ENCODE measurements around the gene PIAS1. TPM values are rescaled to one million over a fixed set of nuclear protein-coding genes. Genes with fewer than 3 reads are reported as not detected.

The PIAS1 gene
- total and polyA plus RNA-seq, 9 of the 15 experiments (the other 6 are each of a cell fraction or from before 2014, with no cell fraction given) = 18.0 to 59.1 (median 28.5) TPM

DNA sequence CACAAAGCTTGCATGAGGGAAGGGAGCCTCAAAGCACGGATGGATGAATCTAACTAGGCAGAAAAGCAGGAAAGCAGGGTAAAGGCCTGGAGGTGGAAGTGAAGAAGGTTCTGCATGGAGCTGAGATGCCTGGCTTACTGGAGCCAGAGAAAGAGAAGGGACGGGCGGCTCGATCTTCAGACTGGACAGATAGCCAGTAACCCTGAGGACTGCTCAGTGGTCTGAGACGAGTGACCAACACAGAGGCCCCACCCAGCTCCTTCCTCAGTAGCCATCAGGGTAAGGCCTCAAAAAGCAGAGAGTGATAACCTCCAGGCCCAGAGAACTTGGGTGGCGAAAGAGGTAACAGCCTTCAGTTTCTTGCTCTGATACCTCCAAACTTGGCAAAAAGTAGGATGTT lies 169.1 kb downstream of the PIAS1 start:
- peaks cover 18% of the 10 kb centered on the region for H4K20me1 ChIP-seq (replicated peaks; ENCODE audit: control insufficient read depth, insufficient read depth, low read length)
- H3K4me3 ChIP-seq = no peak overlapping the region
- POLR2A ChIA-PET = interaction anchor here (0.6 kb wide), 1 partner anchor 18 kb away, joined by 4 read pairs; no protein-coding TSS in a partner anchor
- H3K9me1 ChIP-seq (ENCODE audit: control insufficient read depth, insufficient read depth, low read length) = peaks cover 17% of the 10 kb centered on the region
- peaks cover 24 to 32% of the 10 kb centered on the region in 2 experiments; a peak in 4 of 5 replicates for H3K4me1 ChIP-seq (replicated peaks in 1 of 2; ENCODE audit: control insufficient read depth in 2 of 2, insufficient read depth in 2 of 2, low read length in 2 of 2)
- DNase-seq (ENCODE audit: extremely low read depth in 1 of 4, low spot score in 3 of 4) (peak in 2 of 4 experiments; percentile 4 to 5), FAIRE-seq (no peak), ATAC-seq (peak; percentile 17)
- peak overlapping the region; percentile 18; the same call in 1 of the 2 replicates for H3K4me2 ChIP-seq (ENCODE audit: insufficient read depth, low read length)
- peaks cover 48% of the 10 kb centered on the region for H3K36me3 ChIP-seq (ENCODE audit: control insufficient read depth, insufficient read depth, low read length)
- no TSS peak for BruUV-seq (replicated peaks)
- no peaks in the 10 kb centered on the region for H3K9me3 ChIP-seq (replicated peaks; ENCODE audit: control insufficient read depth, insufficient read depth, low read depth, low read length)
- intact Hi-C loops (cut with micrococcal nuclease) (no loop called here), in situ Hi-C loops (cut with MboI) (no loop called here)
- WGBS (ENCODE audit: insufficient coverage, low coverage, missing lambda C conversion rate) = 72% methylated on average over 6 of the region's 6 CpGs
- peak overlapping the region in 1 of 2 experiments; percentile 74; a peak in 1 of 4 replicates for H3K9ac ChIP-seq (ENCODE audit: insufficient read depth in 1 of 2, low read depth in 2 of 2, low read length in 2 of 2)
- H3K27ac ChIP-seq (ENCODE audit: extremely low read depth, low read depth, low read length) = peak overlapping the region; percentile 36; the same call in 1 of the 3 replicates
- CTCF ChIA-PET (ENCODE audit: low intra/inter-chr PET ratio) = no interaction called here
- H2AFZ ChIP-seq (ENCODE audit: low read depth, low read length) = no peak overlapping the region
- H3K79me2 ChIP-seq (ENCODE audit: control insufficient read depth, insufficient read depth, low read length) = peaks cover 80% of the 10 kb centered on the region
- H3K27me3 ChIP-seq (ENCODE audit: control insufficient read depth in 2 of 2, insufficient read depth in 2 of 2, low read length in 2 of 2) = no peaks in the 10 kb centered on the region
- TF ChIP-seq, protein P1, sequence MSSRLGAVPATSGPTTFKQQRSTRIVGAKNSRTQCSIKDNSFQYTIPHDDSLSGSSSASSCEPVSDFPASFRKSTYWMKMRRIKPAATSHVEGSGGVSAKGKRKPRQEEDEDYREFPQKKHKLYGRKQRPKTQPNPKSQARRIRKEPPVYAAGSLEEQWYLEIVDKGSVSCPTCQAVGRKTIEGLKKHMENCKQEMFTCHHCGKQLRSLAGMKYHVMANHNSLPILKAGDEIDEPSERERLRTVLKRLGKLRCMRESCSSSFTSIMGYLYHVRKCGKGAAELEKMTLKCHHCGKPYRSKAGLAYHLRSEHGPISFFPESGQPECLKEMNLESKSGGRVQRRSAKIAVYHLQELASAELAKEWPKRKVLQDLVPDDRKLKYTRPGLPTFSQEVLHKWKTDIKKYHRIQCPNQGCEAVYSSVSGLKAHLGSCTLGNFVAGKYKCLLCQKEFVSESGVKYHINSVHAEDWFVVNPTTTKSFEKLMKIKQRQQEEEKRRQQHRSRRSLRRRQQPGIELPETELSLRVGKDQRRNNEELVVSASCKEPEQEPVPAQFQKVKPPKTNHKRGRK (tag; IDR thresholded peaks at IDR 0.05) = no peak
- no peak for TF ChIP-seq WHSC1 (IDR thresholded peaks at IDR 0.05; ENCODE audit: low read length)
- no peak for TF ChIP-seq TFAM (CRISPR knock-in tag; conservative IDR thresholded peaks at IDR 0.05)
- TF ChIP-seq MYC (IDR thresholded peaks at IDR 0.05; ENCODE audit: low read depth, low read length) = no peak
- TF ChIP-seq MYC (CRISPR knock-in tag; IDR thresholded peaks at IDR 0.05; ENCODE audit: borderline replicate concordance, low read depth) = no peak
- no peak for TF ChIP-seq JUND (IDR thresholded peaks at IDR 0.05; ENCODE audit: borderline replicate concordance, low read depth, low read length)
- no peak for TF ChIP-seq JUND (tag; IDR thresholded peaks at IDR 0.05; ENCODE audit: borderline replicate concordance, low read depth, low read length)
- TF ChIP-seq, protein P2, sequence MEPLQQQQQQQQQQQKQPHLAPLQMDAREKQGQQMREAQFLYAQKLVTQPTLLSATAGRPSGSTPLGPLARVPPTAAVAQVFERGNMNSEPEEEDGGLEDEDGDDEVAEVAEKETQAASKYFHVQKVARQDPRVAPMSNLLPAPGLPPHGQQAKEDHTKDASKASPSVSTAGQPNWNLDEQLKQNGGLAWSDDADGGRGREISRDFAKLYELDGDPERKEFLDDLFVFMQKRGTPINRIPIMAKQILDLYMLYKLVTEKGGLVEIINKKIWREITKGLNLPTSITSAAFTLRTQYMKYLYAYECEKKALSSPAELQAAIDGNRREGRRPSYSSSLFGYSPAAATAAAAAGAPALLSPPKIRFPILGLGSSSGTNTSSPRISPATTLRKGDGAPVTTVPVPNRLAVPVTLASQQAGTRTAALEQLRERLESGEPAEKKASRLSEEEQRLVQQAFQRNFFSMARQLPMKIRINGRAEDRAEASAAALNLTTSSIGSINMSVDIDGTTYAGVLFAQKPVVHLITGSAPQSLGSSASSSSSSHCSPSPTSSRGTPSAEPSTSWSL (CRISPR knock-in tag; IDR thresholded peaks at IDR 0.05; ENCODE audit: borderline replicate concordance) = no peak
- no peak for TF ChIP-seq ZNF551 (CRISPR knock-in tag; IDR thresholded peaks at IDR 0.05)
- TF ChIP-seq CHD2 (IDR thresholded peaks at IDR 0.05; ENCODE audit: low read depth, low read length) = no peak
- TF ChIP-seq, protein P3, sequence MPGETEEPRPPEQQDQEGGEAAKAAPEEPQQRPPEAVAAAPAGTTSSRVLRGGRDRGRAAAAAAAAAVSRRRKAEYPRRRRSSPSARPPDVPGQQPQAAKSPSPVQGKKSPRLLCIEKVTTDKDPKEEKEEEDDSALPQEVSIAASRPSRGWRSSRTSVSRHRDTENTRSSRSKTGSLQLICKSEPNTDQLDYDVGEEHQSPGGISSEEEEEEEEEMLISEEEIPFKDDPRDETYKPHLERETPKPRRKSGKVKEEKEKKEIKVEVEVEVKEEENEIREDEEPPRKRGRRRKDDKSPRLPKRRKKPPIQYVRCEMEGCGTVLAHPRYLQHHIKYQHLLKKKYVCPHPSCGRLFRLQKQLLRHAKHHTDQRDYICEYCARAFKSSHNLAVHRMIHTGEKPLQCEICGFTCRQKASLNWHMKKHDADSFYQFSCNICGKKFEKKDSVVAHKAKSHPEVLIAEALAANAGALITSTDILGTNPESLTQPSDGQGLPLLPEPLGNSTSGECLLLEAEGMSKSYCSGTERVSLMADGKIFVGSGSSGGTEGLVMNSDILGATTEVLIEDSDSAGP (CRISPR knock-in tag; IDR thresholded peaks at IDR 0.05) = no peak
- TF ChIP-seq PHF8 (IDR thresholded peaks at IDR 0.05; ENCODE audit: borderline replicate concordance, low read length) = no peak
- TF ChIP-seq KLF6 (CRISPR knock-in tag; IDR thresholded peaks at IDR 0.05; ENCODE audit: borderline replicate concordance) = no peak
- TF ChIP-seq KAT8 (IDR thresholded peaks at IDR 0.05; ENCODE audit: low read depth) = no peak
- TF ChIP-seq, protein P4, sequence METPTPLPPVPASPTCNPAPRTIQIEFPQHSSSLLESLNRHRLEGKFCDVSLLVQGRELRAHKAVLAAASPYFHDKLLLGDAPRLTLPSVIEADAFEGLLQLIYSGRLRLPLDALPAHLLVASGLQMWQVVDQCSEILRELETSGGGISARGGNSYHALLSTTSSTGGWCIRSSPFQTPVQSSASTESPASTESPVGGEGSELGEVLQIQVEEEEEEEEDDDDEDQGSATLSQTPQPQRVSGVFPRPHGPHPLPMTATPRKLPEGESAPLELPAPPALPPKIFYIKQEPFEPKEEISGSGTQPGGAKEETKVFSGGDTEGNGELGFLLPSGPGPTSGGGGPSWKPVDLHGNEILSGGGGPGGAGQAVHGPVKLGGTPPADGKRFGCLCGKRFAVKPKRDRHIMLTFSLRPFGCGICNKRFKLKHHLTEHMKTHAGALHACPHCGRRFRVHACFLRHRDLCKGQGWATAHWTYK (CRISPR knock-in tag; IDR thresholded peaks at IDR 0.05) = no peak
- TF ChIP-seq TAF15 (IDR thresholded peaks at IDR 0.05; ENCODE audit: low read depth, low read length) = no peak
- no peak for TF ChIP-seq ZNF41 (CRISPR knock-in tag; conservative IDR thresholded peaks at IDR 0.05)

Data from K562 (cell line).